ENCODE measurements around the gene NBAS. TPM values are rescaled to one million over a fixed set of nuclear protein-coding genes. Genes with fewer than 3 reads are reported as not detected.

Gene NBAS
- total and polyA plus RNA-seq, 10 of the 15 experiments (the other 5 are each of a cell fraction or from before 2014, with no cell fraction given) = 4.3 to 32.7 (median 20.8) TPM

DNA sequence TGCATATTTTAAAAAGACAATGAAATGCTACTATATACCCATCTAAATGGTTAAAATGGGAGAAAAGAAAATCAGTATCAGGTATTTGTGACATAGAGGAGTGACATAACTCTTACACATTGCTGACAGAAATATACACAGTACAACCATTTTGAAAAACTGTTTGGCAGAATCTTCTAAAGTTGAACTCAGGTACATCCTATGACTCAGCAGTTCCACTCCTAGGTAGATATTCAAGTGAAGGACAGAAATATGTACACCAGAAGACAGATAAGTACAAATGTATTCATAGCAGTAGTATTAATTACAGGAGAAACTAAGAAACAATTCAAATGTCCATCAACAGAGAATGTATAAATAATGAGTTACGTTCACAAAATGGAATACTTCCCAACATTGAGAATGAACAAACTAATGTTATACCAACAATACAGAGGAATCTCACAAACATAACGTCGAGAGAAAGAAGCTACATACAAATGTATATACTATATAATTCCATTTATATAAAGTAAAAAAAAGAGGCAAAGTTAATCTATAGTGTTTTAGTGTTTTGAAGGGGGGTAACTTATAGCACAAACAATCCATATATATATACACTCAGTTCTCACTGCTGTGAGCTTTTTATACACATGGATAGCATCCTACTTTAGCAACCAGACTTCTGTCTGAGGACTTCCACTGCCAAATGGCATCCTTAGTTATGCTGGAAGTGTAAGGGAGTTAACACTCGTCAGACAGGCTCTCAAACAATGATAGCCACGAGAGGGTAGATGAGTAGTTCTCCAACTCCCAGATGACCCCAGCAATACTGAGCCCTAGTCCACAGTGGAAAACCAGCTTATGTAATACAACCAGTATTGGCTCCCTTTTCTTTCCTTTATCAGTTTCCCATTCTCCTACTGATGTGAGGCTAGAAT is 172.5 kb downstream of the NBAS start:
- FAIRE-seq (no peak), DNase-seq (ENCODE audit: low read depth, low spot score) (no peak), ATAC-seq (no peak)
- CTCF ChIA-PET = no interaction called here
- Histone ChIP-seq H3K4me1 (ENCODE audit: control insufficient read depth, insufficient read depth, low read length) (no peaks in the 10 kb centered on the region), H3K27ac (ENCODE audit: control insufficient read depth, insufficient read depth) (no peak overlapping the region), H3K79me2 (ENCODE audit: control insufficient read depth, insufficient read depth, low read length) (no peaks in the 10 kb centered on the region), H3K9ac (ENCODE audit: control insufficient read depth, insufficient read depth, low read length) (no peak overlapping the region), H3K27me3 (replicated peaks in 1 of 2; ENCODE audit: control insufficient read depth in 2 of 2, insufficient read depth in 2 of 2, low read length in 1 of 2) (no peaks in the 10 kb centered on the region), H3K4me3 (no peak overlapping the region), H3K4me2 (ENCODE audit: control insufficient read depth, insufficient read depth) (no peak overlapping the region), H3K9me3 (replicated peaks; ENCODE audit: control insufficient read depth, insufficient read depth, low read length) (no peaks in the 10 kb centered on the region), H4K20me1 (ENCODE audit: control insufficient read depth, insufficient read depth) (no peaks in the 10 kb centered on the region), H2AFZ (ENCODE audit: control insufficient read depth, low read depth, low read length) (no peak overlapping the region), H3K36me3 (ENCODE audit: control insufficient read depth in 2 of 2, insufficient read depth in 2 of 2, low read length in 1 of 2) (peaks cover 0 to 4% of the 10 kb centered on the region in 2 experiments; a peak in 1 of 4 replicates)
- TF ChIP-seq BMI1 (IDR thresholded peaks at IDR 0.05; ENCODE audit: borderline replicate concordance) (no peak), ZNF384 (IDR thresholded peaks at IDR 0.05; ENCODE audit: borderline replicate concordance, low read depth, low read length) (no peak), DPF2 (IDR thresholded peaks at IDR 0.05) (no peak), MYB (IDR thresholded peaks at IDR 0.05; ENCODE audit: borderline replicate concordance, low read depth, low read length) (no peak), NR2F1 (conservative IDR thresholded peaks at IDR 0.05) (no peak), CHD4 (IDR thresholded peaks at IDR 0.05) (no peak), BCL3 (IDR thresholded peaks at IDR 0.05; ENCODE audit: borderline replicate concordance, insufficient read depth, low read depth, low read length, poor library complexity, severe bottlenecking) (no peak), NKRF (conservative IDR thresholded peaks at IDR 0.05) (no peak)
- 96% methylated on average over 5 of the region's 5 CpGs for WGBS (ENCODE audit: insufficient coverage, insufficient replicate concordance, low lambda C conversion rate, missing lambda C conversion rate)
- intact Hi-C loops (cut with micrococcal nuclease; ENCODE audit: unreplicated experiment) (no loop called here), in situ Hi-C loops (cut with MboI) (no loop called here)
- POLR2A ChIA-PET = no interaction called here
- BruUV-seq (replicated peaks) = no TSS peak
- SMC1A ChIA-PET (ENCODE audit: uncharacterized antibody, unreplicated experiment) = interaction anchor here (0.6 kb wide), 1 partner anchor 112 kb away, joined by 3 read pairs; no protein-coding TSS in a partner anchor
- RAD21 ChIA-PET (ENCODE audit: unreplicated experiment) = no interaction called here

All from GM12878 (cell line).